Astrocyte of the spinal cord (primary cell): Measurements from ENCODE around the gene DRD4.
"Not testable (repeated sequence)": the region's sequence is repeated elsewhere in the genome, so short reads cannot be mapped to it uniquely, and the experiment has no call there.

ENCODE experiments used
- DNase-seq: peaks from one replicate; pipeline ENCODE4 v3.0.0; 2011; ENCODE audit warnings: low read depth, low spot score
- H3K4me3 ChIP-seq: 2 replicates; pipeline ENCODE4 v1.5.1; 2011; ENCODE audit warnings: low read depth, mild to moderate bottlenecking, low read length, moderate library complexity
- in situ Hi-C: cut with HindIII; loops from 2 replicates; pipeline ENCODE4 v1.10.0; 2017; ENCODE audit warnings: low sequenced_read_pairs
- TF ChIP-seq, protein P1 (sequence below): IDR thresholded peaks from 2 replicates; pipeline ENCODE4 v1.5.1; 2012; ENCODE audit warnings: low read depth, mild to moderate bottlenecking, low read length, inconsistent platforms

Gene DRD4

DNA sequence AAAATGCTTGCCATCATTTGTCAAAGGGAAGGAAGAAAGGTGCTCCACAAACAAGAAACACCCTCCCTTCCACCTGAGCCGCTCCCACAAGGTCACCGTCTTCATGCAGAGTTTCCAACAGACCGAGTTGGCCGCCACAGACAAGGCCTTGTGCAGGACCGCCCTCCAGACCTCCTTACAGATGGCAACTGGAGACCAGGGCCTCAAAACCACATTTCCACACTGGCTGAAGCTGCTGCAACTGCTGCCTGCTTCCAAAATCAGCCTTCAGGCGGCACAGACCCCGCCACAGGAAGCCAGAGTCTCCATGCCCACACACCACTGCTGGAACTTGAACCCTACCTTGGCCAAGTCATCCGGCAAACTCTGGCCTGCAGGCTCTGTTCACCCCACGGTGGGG lies 51.6 kb downstream of the DRD4 start:
- no peak overlapping the region for H3K4me3 ChIP-seq
- TF ChIP-seq, protein P1, sequence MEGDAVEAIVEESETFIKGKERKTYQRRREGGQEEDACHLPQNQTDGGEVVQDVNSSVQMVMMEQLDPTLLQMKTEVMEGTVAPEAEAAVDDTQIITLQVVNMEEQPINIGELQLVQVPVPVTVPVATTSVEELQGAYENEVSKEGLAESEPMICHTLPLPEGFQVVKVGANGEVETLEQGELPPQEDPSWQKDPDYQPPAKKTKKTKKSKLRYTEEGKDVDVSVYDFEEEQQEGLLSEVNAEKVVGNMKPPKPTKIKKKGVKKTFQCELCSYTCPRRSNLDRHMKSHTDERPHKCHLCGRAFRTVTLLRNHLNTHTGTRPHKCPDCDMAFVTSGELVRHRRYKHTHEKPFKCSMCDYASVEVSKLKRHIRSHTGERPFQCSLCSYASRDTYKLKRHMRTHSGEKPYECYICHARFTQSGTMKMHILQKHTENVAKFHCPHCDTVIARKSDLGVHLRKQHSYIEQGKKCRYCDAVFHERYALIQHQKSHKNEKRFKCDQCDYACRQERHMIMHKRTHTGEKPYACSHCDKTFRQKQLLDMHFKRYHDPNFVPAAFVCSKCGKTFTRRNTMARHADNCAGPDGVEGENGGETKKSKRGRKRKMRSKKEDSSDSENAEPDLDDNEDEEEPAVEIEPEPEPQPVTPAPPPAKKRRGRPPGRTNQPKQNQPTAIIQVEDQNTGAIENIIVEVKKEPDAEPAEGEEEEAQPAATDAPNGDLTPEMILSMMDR: no peak
- no peak for DNase-seq
- in situ Hi-C loops: no loop called here

DNA sequence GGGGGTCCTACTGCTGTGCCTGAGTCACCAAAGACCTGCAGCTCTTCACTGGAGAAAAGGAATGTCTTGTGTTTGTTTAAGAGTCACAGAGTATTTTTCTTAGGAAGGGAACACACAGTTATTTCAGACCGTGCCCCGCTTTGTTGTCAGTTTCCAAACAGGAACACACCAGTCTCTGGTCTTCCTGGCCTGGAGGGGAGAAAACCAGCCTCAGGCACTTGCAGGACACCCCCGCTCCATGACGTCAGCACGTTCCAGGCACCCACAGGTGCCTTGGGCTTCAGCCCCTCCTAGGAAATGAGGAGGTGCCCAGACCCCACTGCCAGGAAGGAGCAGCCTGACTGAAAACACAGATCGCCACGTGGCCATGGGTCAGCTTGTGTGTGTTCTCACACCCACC lies 52.6 kb downstream of the DRD4 start:
- in situ Hi-C loops: no loop called here
- TF ChIP-seq, protein P1: no peak
- peak; percentile 73 for DNase-seq
- H3K4me3 ChIP-seq: no peak overlapping the region

DNA sequence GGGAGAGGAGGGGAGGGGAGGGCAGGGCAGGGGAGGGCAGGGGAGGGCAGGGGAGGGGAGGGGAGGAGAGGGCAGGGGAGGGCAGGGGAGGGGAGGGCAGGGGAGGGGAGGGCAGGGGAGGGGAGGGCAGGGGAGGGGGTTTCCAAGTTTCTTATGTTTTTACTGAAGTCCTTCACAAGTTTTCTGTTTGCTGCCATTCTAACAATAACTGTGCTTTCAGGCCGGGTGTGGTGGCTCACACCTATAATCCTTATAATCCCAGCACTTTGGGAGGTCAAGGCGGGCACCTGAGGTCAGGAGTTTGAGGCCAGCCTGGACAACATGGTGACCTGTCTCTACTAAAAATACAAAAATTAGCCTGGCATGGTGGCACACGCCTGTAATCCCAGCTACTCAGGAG lies 53.2 kb downstream of the DRD4 start:
- DNase-seq, H3K4me3 ChIP-seq, in situ Hi-C loops: not testable (repeated sequence)
